GM10248 (cell line): ENCODE data around the gene GFM1.

Source experiments
- CTCF ChIA-PET: fragments of 300-600 bp; sonication (Branson Sonifier 250); formaldehyde crosslinking; extraction: SDS; loops from one replicate; lab custom pipeline; 2021; ENCODE audit warnings: antibody characterized with exemption; lab: Yijun Ruan, JAX
- POLR2A ChIA-PET: fragments of 350-650 bp; sonication (Branson Sonifier 250); formaldehyde crosslinking; extraction: SDS; loops from one replicate; lab custom pipeline; 2020; ENCODE audit warnings: antibody characterized with exemption; lab: Yijun Ruan, JAX
- DNase-seq: peaks from one replicate; pipeline ENCODE4 v3.0.0; 2012; ENCODE audit errors: extremely low spot score
- TF ChIP-seq, protein P1 (sequence below): IDR thresholded peaks from 2 replicates; pipeline ENCODE4 v1.5.1; 2012; ENCODE audit warnings: mild to moderate bottlenecking, low read depth; ENCODE audit errors: extremely low read depth, missing control alignments, control extremely low read depth

The GFM1 gene

DNA sequence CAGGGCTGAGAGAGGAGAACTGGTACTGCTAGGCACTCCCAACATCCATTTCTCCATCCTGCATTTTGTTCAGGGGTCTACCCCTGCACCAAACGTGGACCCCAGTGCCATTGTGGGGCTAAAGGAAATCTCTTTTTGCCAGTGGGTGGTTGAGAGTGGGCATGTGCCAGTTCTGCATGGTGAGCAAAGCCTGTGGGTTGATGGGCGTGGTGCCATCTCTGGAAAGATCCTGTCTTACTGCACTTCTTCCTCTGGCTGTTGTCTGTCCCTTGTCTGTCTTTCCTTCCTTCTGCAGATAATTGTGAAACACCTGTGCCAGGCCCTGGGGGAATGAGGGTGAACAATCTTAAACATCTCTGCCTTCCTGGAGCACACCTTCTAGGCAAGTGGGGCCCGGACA, 89.3 kb downstream of the GFM1 start:
- TF ChIP-seq, protein P1, sequence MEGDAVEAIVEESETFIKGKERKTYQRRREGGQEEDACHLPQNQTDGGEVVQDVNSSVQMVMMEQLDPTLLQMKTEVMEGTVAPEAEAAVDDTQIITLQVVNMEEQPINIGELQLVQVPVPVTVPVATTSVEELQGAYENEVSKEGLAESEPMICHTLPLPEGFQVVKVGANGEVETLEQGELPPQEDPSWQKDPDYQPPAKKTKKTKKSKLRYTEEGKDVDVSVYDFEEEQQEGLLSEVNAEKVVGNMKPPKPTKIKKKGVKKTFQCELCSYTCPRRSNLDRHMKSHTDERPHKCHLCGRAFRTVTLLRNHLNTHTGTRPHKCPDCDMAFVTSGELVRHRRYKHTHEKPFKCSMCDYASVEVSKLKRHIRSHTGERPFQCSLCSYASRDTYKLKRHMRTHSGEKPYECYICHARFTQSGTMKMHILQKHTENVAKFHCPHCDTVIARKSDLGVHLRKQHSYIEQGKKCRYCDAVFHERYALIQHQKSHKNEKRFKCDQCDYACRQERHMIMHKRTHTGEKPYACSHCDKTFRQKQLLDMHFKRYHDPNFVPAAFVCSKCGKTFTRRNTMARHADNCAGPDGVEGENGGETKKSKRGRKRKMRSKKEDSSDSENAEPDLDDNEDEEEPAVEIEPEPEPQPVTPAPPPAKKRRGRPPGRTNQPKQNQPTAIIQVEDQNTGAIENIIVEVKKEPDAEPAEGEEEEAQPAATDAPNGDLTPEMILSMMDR, result no peak
- DNase-seq, result no peak
- POLR2A ChIA-PET, result no interaction called here
- CTCF ChIA-PET, result no interaction called here

DNA sequence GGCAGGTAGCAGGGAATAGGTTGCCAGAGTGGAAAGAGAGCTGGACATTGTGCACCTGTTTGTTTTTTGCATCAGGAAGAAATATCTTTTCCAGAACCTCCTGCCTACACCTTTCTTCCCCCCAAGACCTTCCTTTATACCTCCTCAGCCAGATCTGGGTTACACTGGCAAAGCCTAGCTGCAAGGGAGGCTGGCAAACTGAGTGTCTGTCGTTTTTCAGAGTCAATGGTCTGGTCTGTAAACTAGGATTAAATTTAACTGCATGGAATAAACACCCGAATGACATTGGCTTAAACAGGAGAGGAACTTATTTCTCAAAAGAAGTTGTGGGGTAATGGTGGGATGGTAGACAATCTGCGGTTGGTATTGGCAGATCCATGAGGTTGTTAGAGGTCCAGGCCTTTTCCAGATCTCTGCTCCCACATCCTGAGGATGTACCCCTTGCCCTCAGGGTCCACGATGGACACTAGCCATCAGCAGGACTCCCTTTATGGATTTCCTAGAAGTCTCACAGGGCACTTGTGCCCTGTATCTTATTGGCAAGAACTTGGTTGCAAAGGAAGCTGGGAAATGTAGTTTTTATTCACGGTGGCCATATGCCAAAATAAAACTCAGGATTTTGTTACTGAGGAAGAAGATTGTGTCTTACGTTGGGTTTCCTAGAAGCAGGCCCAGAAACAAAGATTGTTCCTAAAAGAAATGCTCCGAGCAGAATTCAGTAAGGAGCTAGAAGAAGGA, 91.1 kb downstream of the GFM1 start:
- TF ChIP-seq, protein P1, result no peak
- DNase-seq, result no peak
- ChIA-PET CTCF (interaction anchor here (1.0 to 3.6 kb wide), 3 partner anchors 8 to 56 kb away, joined by 3 to 21 read pairs (median 4); no protein-coding TSS in a partner anchor), POLR2A (no interaction called here)

DNA sequence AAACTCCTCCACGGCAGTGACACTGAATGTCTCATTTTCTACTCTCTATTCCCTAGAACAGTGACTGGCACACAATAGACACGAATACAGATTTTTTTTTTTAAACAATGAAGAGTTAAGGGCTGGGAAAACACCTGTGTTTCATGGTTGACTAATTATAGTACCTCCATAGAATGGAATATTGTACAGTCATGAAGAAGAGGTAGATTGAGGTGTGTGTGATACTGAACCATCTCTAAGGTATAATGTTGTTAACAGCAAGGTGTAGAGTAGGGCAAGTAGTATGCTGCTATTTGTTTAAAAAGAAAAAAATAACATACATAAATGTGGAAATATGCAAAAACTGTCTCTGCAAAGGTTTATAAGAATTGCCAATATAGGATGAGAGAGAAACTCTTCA, 93.1 kb downstream of the GFM1 start:
- CTCF ChIA-PET, result interaction anchor here (0.8 to 3.6 kb wide), 3 partner anchors 10 to 52 kb away, joined by 3 to 21 read pairs (median 5); no protein-coding TSS in a partner anchor
- TF ChIP-seq, protein P1, result no peak
- POLR2A ChIA-PET, result no interaction called here
- DNase-seq, result no peak

DNA sequence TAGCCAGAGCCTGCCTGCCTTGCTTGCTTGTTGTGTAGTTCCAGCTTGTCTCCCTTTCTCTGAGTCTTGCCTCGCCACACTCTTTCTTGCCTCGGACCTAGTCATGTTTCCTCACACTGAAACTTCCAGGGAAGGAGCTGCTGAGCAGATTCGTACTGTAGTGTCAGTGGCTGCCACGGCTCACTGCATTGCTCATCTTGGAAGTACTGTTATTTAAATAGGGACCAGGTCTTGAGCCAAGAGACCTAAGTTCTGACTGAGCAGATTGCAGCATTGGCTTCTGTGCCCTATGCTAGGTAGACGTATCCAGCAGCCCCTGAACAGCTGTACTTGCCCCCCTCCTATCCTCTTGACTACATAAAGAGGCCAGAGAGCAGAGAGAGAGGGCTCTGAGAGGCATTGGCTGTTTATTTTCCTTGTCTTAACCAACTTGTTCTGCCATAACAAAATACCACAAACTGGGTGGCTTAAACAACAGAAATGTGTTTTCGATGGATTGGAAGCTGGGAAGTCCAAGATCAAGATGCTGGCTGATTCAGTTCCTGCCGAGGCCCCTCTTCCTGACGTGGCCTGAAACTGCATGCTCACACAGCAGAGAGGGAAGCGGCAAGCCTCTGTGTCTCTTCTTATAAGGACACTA, 93.8 kb downstream of the GFM1 start:
- DNase-seq, result no peak
- CTCF ChIA-PET, result interaction anchor here (1.9 to 3.6 kb wide), 2 partner anchors 10 to 51 kb away, joined by 5 to 21 read pairs; no protein-coding TSS in a partner anchor
- TF ChIP-seq, protein P1, result no peak
- POLR2A ChIA-PET, result no interaction called here

DNA sequence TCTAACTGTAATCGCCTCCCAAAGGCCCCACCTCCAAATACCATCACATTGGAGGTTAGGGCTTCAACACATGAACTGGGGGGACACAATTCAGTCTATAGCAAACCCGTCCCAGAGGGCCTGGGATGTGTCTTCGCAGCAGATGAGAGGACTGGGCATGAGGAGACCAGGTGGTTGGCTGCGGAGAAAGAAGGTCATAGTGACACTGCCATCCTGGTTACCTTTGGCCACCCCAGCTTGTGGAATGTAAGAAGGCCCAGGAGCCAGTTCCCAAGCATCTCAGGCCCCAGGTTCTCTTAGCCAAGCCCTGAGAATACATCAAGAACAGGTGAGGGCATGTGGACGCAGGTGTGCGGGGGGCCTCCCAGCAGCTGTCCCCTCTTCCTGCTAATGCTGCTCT, 94.3 kb downstream of the GFM1 start:
- TF ChIP-seq, protein P1, result no peak
- ChIA-PET CTCF (interaction anchor here (3.6 kb wide), 1 partner anchor 11 kb away, joined by 21 read pairs; no protein-coding TSS in a partner anchor), POLR2A (no interaction called here)
- no peak for DNase-seq

DNA sequence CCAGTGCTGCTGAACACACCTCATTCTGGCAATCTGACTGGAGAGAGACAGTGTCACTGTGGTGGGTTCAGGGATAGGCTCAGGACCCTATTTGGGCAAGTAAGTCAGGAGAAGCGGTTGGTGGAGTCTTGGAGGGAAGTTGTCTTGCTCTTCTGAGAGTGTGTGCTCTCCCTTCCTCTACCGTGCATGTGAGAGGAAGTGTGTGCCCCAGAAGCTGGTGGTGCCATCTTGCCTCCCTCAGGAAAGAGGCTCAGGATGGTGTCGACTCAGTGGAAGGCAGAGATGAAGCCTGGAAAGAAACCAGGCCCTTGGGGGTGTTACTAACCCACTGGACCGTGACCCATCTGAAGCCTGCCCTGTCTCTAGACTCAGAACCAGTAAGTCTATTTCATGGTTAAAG, 94.8 kb downstream of the GFM1 start:
- no peak for DNase-seq
- CTCF ChIA-PET, result interaction anchor here (4.8 kb wide), 1 partner anchor 11 kb away, joined by 40 read pairs; no protein-coding TSS in a partner anchor
- POLR2A ChIA-PET, result no interaction called here
- TF ChIP-seq, protein P1, result no peak
